Measurements from ENCODE around the gene PCP4L1.

The PCP4L1 gene

GRCh38 chr1:161259765-161260164, 1.2 kb downstream of the PCP4L1 start:
- no peak overlapping the region for H3K27ac ChIP-seq (replicated peaks)
- H3K27me3 ChIP-seq (ENCODE audit: insufficient read depth, poor library complexity, severe bottlenecking): peaks cover 36% of the 10 kb centered on the region
- no peak for DNase-seq (ENCODE audit: low read depth in 1 of 2, low spot score in 1 of 2)
- no peak overlapping the region for H3K4me3 ChIP-seq (replicated peaks; ENCODE audit: insufficient read depth, low read length)
- TF ChIP-seq GABPA (IDR thresholded peaks at IDR 0.05; ENCODE audit: low read depth) (no peak), SPI1 (IDR thresholded peaks at IDR 0.05; ENCODE audit: borderline replicate concordance, low read depth) (no peak), POLR2AphosphoS5 (IDR thresholded peaks at IDR 0.05; ENCODE audit: low read depth) (no peak), CTCF (IDR thresholded peaks at IDR 0.05; ENCODE audit: insufficient read depth, low read length) (no peak)
- TF ChIP-seq, protein P1, sequence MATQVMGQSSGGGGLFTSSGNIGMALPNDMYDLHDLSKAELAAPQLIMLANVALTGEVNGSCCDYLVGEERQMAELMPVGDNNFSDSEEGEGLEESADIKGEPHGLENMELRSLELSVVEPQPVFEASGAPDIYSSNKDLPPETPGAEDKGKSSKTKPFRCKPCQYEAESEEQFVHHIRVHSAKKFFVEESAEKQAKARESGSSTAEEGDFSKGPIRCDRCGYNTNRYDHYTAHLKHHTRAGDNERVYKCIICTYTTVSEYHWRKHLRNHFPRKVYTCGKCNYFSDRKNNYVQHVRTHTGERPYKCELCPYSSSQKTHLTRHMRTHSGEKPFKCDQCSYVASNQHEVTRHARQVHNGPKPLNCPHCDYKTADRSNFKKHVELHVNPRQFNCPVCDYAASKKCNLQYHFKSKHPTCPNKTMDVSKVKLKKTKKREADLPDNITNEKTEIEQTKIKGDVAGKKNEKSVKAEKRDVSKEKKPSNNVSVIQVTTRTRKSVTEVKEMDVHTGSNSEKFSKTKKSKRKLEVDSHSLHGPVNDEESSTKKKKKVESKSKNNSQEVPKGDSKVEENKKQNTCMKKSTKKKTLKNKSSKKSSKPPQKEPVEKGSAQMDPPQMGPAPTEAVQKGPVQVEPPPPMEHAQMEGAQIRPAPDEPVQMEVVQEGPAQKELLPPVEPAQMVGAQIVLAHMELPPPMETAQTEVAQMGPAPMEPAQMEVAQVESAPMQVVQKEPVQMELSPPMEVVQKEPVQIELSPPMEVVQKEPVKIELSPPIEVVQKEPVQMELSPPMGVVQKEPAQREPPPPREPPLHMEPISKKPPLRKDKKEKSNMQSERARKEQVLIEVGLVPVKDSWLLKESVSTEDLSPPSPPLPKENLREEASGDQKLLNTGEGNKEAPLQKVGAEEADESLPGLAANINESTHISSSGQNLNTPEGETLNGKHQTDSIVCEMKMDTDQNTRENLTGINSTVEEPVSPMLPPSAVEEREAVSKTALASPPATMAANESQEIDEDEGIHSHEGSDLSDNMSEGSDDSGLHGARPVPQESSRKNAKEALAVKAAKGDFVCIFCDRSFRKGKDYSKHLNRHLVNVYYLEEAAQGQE (IDR thresholded peaks at IDR 0.05; ENCODE audit: insufficient replicate concordance, low read depth): no peak

DNA sequence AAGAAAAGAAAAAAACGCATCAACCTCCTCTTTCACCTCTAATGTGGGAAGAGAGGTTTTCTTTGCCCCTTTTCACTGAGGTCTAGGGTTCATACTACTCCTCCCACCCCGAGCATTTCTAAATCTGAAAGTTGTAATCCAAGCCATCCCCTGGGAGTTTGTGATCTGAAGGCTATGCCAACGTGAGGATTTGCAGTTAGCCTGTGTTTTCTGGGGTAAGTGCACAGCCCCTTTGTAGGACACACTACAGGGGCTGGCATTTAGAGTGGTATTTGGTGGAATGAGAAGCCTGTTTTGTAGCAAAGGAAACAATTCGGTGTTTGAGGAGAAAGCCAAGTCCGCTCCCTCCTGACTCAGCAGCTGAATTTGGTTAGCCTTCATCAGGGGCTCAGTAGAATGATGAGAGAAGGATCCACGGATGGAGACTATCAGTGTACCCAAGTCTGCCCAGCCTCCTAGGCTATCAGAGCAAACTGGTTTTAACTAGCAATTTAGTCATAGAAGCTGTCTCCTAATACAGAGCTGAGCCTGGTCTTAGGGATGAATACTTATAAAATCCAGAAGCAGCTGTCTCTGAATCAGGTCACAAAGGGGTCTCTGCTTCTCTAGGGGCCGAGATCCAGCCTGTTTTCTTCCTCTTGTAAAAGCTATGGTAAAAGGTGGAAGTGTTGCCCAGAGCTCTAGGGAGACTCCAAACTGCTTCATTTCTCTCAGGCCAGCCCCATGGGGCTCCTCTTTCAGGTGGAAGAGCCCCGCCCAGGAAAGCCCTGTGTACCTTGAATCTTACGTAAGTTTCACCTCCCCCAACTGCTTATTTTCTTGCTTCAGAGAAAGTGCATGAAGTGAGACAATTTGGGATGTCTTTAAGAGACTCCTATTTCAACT, 2.1 kb downstream of the PCP4L1 start:
- Histone ChIP-seq H3K4me3 (replicated peaks; ENCODE audit: insufficient read depth, low read length) (no peak overlapping the region), H3K27me3 (ENCODE audit: insufficient read depth, poor library complexity, severe bottlenecking) (peaks cover 36% of the 10 kb centered on the region), H3K27ac (replicated peaks) (no peak overlapping the region)
- no peak for DNase-seq (ENCODE audit: low read depth in 1 of 2, low spot score in 1 of 2)
- TF ChIP-seq GABPA (IDR thresholded peaks at IDR 0.05; ENCODE audit: low read depth) (no peak), CTCF (IDR thresholded peaks at IDR 0.05; ENCODE audit: insufficient read depth, low read length) (no peak), POLR2AphosphoS5 (IDR thresholded peaks at IDR 0.05; ENCODE audit: low read depth) (no peak), SPI1 (IDR thresholded peaks at IDR 0.05; ENCODE audit: borderline replicate concordance, low read depth) (no peak)
- TF ChIP-seq, protein P1 (IDR thresholded peaks at IDR 0.05; ENCODE audit: insufficient replicate concordance, low read depth): no peak

DNA sequence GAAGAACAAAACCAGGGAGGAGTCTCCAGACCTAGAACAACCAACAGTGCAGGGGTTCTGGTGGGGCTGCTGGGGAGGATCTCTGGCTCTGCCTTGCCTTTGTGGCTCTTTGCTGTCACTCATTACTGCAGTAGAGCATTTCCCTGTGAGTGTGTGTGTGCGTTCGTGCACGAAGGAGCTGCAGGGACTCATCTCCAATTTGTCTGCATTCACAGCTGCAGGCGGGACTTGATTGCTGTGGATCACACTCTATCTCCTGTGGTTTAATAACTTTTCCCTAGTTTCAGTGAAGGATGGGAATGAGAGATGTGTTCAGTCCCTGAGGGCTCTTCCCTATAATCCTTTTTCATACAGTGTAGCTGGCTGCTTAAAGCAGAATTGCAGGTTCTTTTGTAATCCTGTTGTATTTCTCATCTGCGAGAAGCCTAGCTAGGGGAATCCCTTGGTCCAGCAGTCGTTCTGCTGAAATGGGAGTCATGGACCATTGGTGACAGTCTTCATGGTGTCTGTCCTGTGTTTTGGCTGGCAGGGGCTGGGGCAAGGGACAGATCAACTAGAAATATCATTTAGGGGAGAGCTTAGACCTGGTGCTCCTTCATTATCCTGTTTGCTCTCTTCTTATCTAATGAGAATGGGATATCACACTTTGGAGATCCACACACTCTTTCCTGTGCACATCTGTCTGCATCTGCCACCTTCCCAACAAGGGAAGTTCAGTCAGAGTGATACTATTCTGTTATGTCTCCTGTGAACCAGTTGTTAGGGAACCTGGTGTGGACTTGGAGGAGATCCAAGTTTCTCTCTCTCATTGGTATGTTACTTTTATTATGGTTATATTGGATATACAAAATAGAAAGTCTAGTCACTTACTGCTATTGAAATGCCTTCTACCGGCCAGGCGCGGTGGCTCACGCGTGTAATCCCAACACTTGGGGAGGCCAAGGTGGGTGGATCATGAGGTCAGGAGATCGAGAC, 3.0 kb downstream of the PCP4L1 start:
- Histone ChIP-seq H3K27ac (replicated peaks) (no peak overlapping the region), H3K4me3 (replicated peaks; ENCODE audit: insufficient read depth, low read length) (no peak overlapping the region), H3K27me3 (ENCODE audit: insufficient read depth, poor library complexity, severe bottlenecking) (peaks cover 36% of the 10 kb centered on the region)
- DNase-seq (ENCODE audit: low read depth in 1 of 2, low spot score in 1 of 2): no peak
- TF ChIP-seq GABPA (IDR thresholded peaks at IDR 0.05; ENCODE audit: low read depth) (no peak), SPI1 (IDR thresholded peaks at IDR 0.05; ENCODE audit: borderline replicate concordance, low read depth) (no peak), CTCF (IDR thresholded peaks at IDR 0.05; ENCODE audit: insufficient read depth, low read length) (no peak), POLR2AphosphoS5 (IDR thresholded peaks at IDR 0.05; ENCODE audit: low read depth) (no peak)
- TF ChIP-seq, protein P1 (IDR thresholded peaks at IDR 0.05; ENCODE audit: insufficient replicate concordance, low read depth): peak; percentile 73

Data from HL-60 (cell line).